SK-N-SH (cell line): Measurements from ENCODE around the gene XRN2. TPM values are rescaled to one million over a fixed set of nuclear protein-coding genes. Genes with fewer than 3 reads are reported as not detected.

ENCODE experiments used
- CTCF ChIA-PET: fragments of 300-600, 350-600 bp; formaldehyde crosslinking; extraction: SDS; loops from one replicate; lab custom pipeline; 2021; lab: Yijun Ruan, JAX
- POLR2A ChIA-PET: fragments of 350-600 bp; sonication (Branson Sonifier 250); formaldehyde crosslinking; extraction: SDS; loops from one replicate; lab custom pipeline; 2020; ENCODE audit warnings: antibody characterized with exemption, inconsistent platforms; lab: Yijun Ruan, JAX
- DNase-seq: peaks from one replicate; pipeline ENCODE4 v3.0.0; 2012
- H2AFZ ChIP-seq: fragments of 200-600 bp; sonication (generic); 2 replicates; pipeline ENCODE4 v1.8.1; 2016; ENCODE audit warnings: antibody characterized with exemption, mild to moderate bottlenecking, low read depth
- H3F3A ChIP-seq: fragments of 200-600 bp; sonication (generic); replicated peaks from 2 replicates; pipeline ENCODE3; 2016; ENCODE audit warnings: antibody characterized with exemption, mild to moderate bottlenecking; ENCODE audit not compliant: insufficient read depth
- H3K27ac ChIP-seq, 2 experiments: fragments of 200-500 bp in 1 of 2; fragments of 200-600 bp in 1 of 2; sonication (Bioruptor generic) in 1 of 2; sonication (generic), shearing (Covaris generic) in 1 of 2; 2 replicates each; pipeline versions ENCODE4 v1.5.1 to v1.6.1; 2014 to 2016; ENCODE audit warnings: low read depth in 2 of 2, inconsistent platforms in 1 of 2, low read length in 1 of 2, mild to moderate bottlenecking in 1 of 2, mixed read lengths in 1 of 2
- H3K27me3 ChIP-seq: fragments of 200-600 bp; sonication (generic), shearing (Covaris generic); 2 replicates; pipeline ENCODE4 v1.6.1; 2016; ENCODE audit warnings: mixed run types; ENCODE audit not compliant: insufficient read depth
- H3K36me3 ChIP-seq, 2 experiments: fragments of 200-500 bp in 1 of 2; fragments of 200-600 bp in 1 of 2; sonication (Bioruptor generic) in 1 of 2; sonication (generic) in 1 of 2; replicated peaks in 1 of 2; 2 replicates each; pipeline versions ENCODE3 to v1.5.1; 2014 to 2016; ENCODE audit warnings: low read length in 1 of 2, mild to moderate bottlenecking in 1 of 2; ENCODE audit not compliant: insufficient read depth in 2 of 2, control insufficient read depth in 1 of 2
- H3K4me1 ChIP-seq, 2 experiments: fragments of 200-500 bp in 1 of 2; fragments of 200-600 bp in 1 of 2; sonication (Bioruptor generic) in 1 of 2; sonication (generic), shearing (Covaris generic) in 1 of 2; 2 replicates each; pipeline versions ENCODE4 v1.5.1 to v1.6.1; 2014 to 2016; ENCODE audit warnings: low read depth in 1 of 2, low read length in 1 of 2, mixed run types in 1 of 2; ENCODE audit not compliant: insufficient read depth in 2 of 2, control insufficient read depth in 1 of 2
- H3K4me2 ChIP-seq: fragments of 200-600 bp; sonication (generic), shearing (Covaris generic); 2 replicates; pipeline ENCODE4 v1.6.1; 2017; ENCODE audit warnings: mixed run types
- H3K4me3 ChIP-seq, 2 experiments: fragments of 200-500 bp in 1 of 2; fragments of 200-600 bp in 1 of 2; sonication (Bioruptor generic) in 1 of 2; sonication (generic), shearing (Covaris generic) in 1 of 2; 2 replicates each; pipeline versions ENCODE4 v1.5.1 to v1.8.1; 2014 to 2016; ENCODE audit warnings: low read depth in 2 of 2, inconsistent platforms in 1 of 2, low read length in 1 of 2, mild to moderate bottlenecking in 1 of 2, mixed read lengths in 1 of 2, moderate library complexity in 1 of 2
- H3K79me2 ChIP-seq: fragments of 200-600 bp; sonication (generic); 2 replicates; pipeline ENCODE4 v1.8.1; 2017; ENCODE audit warnings: mild to moderate bottlenecking; ENCODE audit not compliant: insufficient read depth
- H3K9ac ChIP-seq: fragments of 200-600 bp; sonication (generic); 2 replicates; pipeline ENCODE4 v1.6.1; 2017; ENCODE audit warnings: mixed run types
- H3K9me2 ChIP-seq: fragments of 200-600 bp; sonication (generic); 2 replicates; pipeline ENCODE4 v1.6.1; 2017; ENCODE audit warnings: mixed run types
- H3K9me3 ChIP-seq: fragments of 200-600 bp; sonication (generic); 2 replicates; pipeline ENCODE4 v1.6.1; 2017; ENCODE audit warnings: mixed run types, mild to moderate bottlenecking, moderate library complexity
- H4K20me1 ChIP-seq: fragments of 200-600 bp; sonication (generic); 2 replicates; pipeline ENCODE4 v1.6.1; 2017; ENCODE audit warnings: mild to moderate bottlenecking, mixed run types; ENCODE audit not compliant: insufficient read depth
- FOXM1 ChIP-seq: IDR thresholded peaks from 2 replicates; pipeline ENCODE4 v1.4.0; 2012; ENCODE audit warnings: low read depth, mild to moderate bottlenecking
- MEF2A ChIP-seq: IDR thresholded peaks from 2 replicates; pipeline ENCODE4 v1.4.0; 2012; ENCODE audit warnings: low read depth, borderline replicate concordance
- NFIC ChIP-seq: IDR thresholded peaks from 2 replicates; pipeline ENCODE4 v1.4.0; 2012; ENCODE audit warnings: borderline replicate concordance
- POLR2AphosphoS5 ChIP-seq: IDR thresholded peaks from 2 replicates; pipeline ENCODE4 v1.6.1; 2012; ENCODE audit warnings: low read depth, low read length
- RCOR1 ChIP-seq: fragments of 150-350 bp; IDR thresholded peaks from 2 replicates; pipeline ENCODE4 v1.6.1; 2017; ENCODE audit warnings: antibody characterized with exemption, low read length
- REST ChIP-seq: IDR thresholded peaks from 2 replicates; pipeline ENCODE4 v1.6.1; 2012; ENCODE audit warnings: mild to moderate bottlenecking, low read depth, low read length, moderate library complexity
- RXRA ChIP-seq: IDR thresholded peaks from 2 replicates; pipeline ENCODE4 v1.4.0; 2012; ENCODE audit warnings: low read depth, mild to moderate bottlenecking, borderline replicate concordance
- SIN3A ChIP-seq: IDR thresholded peaks from 2 replicates; pipeline ENCODE4 v1.6.1; 2012; ENCODE audit warnings: low read depth, mild to moderate bottlenecking, low read length, moderate library complexity, borderline replicate concordance
- TEAD4 ChIP-seq: IDR thresholded peaks from 2 replicates; pipeline ENCODE4 v1.4.0; 2012; ENCODE audit warnings: mild to moderate bottlenecking, borderline replicate concordance; ENCODE audit not compliant: insufficient read depth
- USF2 ChIP-seq: fragments of 150-350 bp; IDR thresholded peaks from 2 replicates; pipeline ENCODE4 v1.6.1; 2017; ENCODE audit warnings: antibody characterized with exemption, low read length, low read depth, borderline replicate concordance
- WGBS: methylation state at CpG from one replicate; pipeline ENCODE4 v1.1.6; 2017; ENCODE audit warnings: low lambda C conversion rate; 5-methylcytosine and 5-hydroxymethylcytosine counted together
- polyA plus RNA-seq, 3 experiments: library from polyadenylated mRNA; depleted of rRNA; stranded (reverse); fragments of >200 nt; gene quantifications; 2 replicates each; pipeline ENCODE4 v1.2.3, GENCODE V29; 2012
- TF ChIP-seq, protein P1 (sequence below): IDR thresholded peaks from 2 replicates; pipeline ENCODE4; 2012
- TF ChIP-seq, protein P2 (sequence below): fragments of 200-600 bp; sonication (generic); IDR thresholded peaks from 2 replicates; pipeline ENCODE4 v1.6.1; 2017; ENCODE audit warnings: antibody characterized with exemption, mild to moderate bottlenecking, moderate library complexity
- TF ChIP-seq, protein P3 (sequence below): IDR thresholded peaks from 2 replicates; pipeline ENCODE4 v1.4.0; 2012; ENCODE audit warnings: low read depth, borderline replicate concordance

The XRN2 gene
- polyA plus RNA-seq, 1 of the 3 experiments (the other 2 are of a cell fraction): 44.5 TPM

GRCh38 chr20:21430020-21430419, 126.9 kb downstream of the XRN2 start:
- POLR2A ChIA-PET: no interaction called here
- TF ChIP-seq, protein P1, sequence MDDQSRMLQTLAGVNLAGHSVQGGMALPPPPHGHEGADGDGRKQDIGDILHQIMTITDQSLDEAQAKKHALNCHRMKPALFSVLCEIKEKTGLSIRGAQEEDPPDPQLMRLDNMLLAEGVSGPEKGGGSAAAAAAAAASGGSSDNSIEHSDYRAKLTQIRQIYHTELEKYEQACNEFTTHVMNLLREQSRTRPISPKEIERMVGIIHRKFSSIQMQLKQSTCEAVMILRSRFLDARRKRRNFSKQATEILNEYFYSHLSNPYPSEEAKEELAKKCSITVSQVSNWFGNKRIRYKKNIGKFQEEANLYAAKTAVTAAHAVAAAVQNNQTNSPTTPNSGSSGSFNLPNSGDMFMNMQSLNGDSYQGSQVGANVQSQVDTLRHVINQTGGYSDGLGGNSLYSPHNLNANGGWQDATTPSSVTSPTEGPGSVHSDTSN: no peak
- no peak for TF ChIP-seq RXRA
- no peak for TF ChIP-seq NFIC
- no peak for TF ChIP-seq REST
- no peak for TF ChIP-seq MEF2A
- TF ChIP-seq TEAD4: no peak
- no peak for TF ChIP-seq RCOR1
- no peak for TF ChIP-seq FOXM1
- no peak for TF ChIP-seq USF2
- TF ChIP-seq, protein P2, sequence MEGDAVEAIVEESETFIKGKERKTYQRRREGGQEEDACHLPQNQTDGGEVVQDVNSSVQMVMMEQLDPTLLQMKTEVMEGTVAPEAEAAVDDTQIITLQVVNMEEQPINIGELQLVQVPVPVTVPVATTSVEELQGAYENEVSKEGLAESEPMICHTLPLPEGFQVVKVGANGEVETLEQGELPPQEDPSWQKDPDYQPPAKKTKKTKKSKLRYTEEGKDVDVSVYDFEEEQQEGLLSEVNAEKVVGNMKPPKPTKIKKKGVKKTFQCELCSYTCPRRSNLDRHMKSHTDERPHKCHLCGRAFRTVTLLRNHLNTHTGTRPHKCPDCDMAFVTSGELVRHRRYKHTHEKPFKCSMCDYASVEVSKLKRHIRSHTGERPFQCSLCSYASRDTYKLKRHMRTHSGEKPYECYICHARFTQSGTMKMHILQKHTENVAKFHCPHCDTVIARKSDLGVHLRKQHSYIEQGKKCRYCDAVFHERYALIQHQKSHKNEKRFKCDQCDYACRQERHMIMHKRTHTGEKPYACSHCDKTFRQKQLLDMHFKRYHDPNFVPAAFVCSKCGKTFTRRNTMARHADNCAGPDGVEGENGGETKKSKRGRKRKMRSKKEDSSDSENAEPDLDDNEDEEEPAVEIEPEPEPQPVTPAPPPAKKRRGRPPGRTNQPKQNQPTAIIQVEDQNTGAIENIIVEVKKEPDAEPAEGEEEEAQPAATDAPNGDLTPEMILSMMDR: no peak
- TF ChIP-seq, protein P3, sequence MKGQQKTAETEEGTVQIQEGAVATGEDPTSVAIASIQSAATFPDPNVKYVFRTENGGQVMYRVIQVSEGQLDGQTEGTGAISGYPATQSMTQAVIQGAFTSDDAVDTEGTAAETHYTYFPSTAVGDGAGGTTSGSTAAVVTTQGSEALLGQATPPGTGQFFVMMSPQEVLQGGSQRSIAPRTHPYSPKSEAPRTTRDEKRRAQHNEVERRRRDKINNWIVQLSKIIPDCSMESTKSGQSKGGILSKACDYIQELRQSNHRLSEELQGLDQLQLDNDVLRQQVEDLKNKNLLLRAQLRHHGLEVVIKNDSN: no peak
- TF ChIP-seq SIN3A: no peak
- TF ChIP-seq POLR2AphosphoS5: no peak
- TF ChIP-seq, all 33 proteins: peak for 0
- CTCF ChIA-PET: interaction anchor here (1.3 kb wide), 1 partner anchor 195 kb away, joined by 5 read pairs; no protein-coding TSS in a partner anchor

More at GRCh38 chr20:21430020-21430419, 126.9 kb downstream of the XRN2 start:
- H3F3A ChIP-seq: peaks cover 5% of the 10 kb centered on the region
- H3K79me2 ChIP-seq: no peaks in the 10 kb centered on the region
- no peaks in the 10 kb centered on the region for H3K9me2 ChIP-seq
- no peak overlapping the region for H3K4me2 ChIP-seq
- no peak overlapping the region for H3K4me3 ChIP-seq
- H3K9ac ChIP-seq: no peak overlapping the region
- H3K27me3 ChIP-seq: no peaks in the 10 kb centered on the region; the same call in 1 of the 2 replicates
- no peak overlapping the region for H2AFZ ChIP-seq
- WGBS: 1% methylated on average over 3 of the region's 3 CpGs
- H3K4me1 ChIP-seq: no peaks in the 10 kb centered on the region
- H3K27ac ChIP-seq: no peak overlapping the region
- DNase-seq: no peak
- no peaks in the 10 kb centered on the region for H3K9me3 ChIP-seq
- H4K20me1 ChIP-seq: no peaks in the 10 kb centered on the region
- H3K36me3 ChIP-seq: no peaks in the 10 kb centered on the region
